GM13976 (cell line): ENCODE data around the gene NAIF1.
"Not testable (repeated sequence)": the region's sequence is repeated elsewhere in the genome, so short reads cannot be mapped to it uniquely, and the experiment has no call there.

Experiments
- DNase-seq: peaks from one replicate; pipeline ENCODE4 v3.0.0; 2012; ENCODE audit warnings: low spot score
- in situ Hi-C: fragments of 300-500 bp; cut with MboI; formaldehyde crosslinking; loops from one replicate; pipeline ENCODE4 v1.12.0; 2022; ENCODE audit warnings: low sequenced_read_pairs, mixed read lengths, inconsistent platforms; ENCODE audit not compliant: unreplicated experiment
- TF ChIP-seq, protein P1 (sequence below): IDR thresholded peaks from 2 replicates; pipeline ENCODE4 v1.5.1; 2012; ENCODE audit warnings: borderline replicate concordance, mild to moderate bottlenecking; ENCODE audit not compliant: insufficient read depth; ENCODE audit errors: extremely low read depth, missing control alignments, control extremely low read depth

The NAIF1 gene

GRCh38 chr9:128047231-128047630 is 19.9 kb downstream of the NAIF1 start:
- no peak for DNase-seq
- TF ChIP-seq, protein P1, sequence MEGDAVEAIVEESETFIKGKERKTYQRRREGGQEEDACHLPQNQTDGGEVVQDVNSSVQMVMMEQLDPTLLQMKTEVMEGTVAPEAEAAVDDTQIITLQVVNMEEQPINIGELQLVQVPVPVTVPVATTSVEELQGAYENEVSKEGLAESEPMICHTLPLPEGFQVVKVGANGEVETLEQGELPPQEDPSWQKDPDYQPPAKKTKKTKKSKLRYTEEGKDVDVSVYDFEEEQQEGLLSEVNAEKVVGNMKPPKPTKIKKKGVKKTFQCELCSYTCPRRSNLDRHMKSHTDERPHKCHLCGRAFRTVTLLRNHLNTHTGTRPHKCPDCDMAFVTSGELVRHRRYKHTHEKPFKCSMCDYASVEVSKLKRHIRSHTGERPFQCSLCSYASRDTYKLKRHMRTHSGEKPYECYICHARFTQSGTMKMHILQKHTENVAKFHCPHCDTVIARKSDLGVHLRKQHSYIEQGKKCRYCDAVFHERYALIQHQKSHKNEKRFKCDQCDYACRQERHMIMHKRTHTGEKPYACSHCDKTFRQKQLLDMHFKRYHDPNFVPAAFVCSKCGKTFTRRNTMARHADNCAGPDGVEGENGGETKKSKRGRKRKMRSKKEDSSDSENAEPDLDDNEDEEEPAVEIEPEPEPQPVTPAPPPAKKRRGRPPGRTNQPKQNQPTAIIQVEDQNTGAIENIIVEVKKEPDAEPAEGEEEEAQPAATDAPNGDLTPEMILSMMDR, result no peak
- in situ Hi-C loops, result loop anchor here (25.0 kb wide), 1 partner anchor 110 kb away; the partner anchor contains the start of genes DPM2 and PIP5KL1

DNA sequence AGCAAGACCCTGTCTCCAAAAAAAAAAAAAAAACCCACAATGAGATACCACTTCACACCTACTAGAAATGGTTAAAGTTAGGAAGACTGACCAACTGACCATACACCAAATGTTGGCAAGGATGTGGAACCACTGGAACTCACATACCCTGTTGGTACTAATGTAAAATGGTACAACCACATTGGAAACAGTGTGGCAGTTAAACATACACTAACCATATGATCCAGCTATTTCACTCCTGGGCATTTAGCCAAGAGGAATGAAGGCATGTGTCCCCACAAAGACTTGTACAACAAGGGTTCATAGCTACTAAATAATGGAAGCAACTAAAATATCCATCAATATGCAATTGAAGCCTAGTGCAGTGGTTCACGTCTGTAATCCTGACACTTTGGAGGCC is 21.3 kb downstream of the NAIF1 start:
- TF ChIP-seq, protein P1, result no peak
- DNase-seq, result no peak
- in situ Hi-C loops, result loop anchor here (25.0 kb wide), 1 partner anchor 109 kb away; the partner anchor contains the start of genes DPM2 and PIP5KL1

DNA sequence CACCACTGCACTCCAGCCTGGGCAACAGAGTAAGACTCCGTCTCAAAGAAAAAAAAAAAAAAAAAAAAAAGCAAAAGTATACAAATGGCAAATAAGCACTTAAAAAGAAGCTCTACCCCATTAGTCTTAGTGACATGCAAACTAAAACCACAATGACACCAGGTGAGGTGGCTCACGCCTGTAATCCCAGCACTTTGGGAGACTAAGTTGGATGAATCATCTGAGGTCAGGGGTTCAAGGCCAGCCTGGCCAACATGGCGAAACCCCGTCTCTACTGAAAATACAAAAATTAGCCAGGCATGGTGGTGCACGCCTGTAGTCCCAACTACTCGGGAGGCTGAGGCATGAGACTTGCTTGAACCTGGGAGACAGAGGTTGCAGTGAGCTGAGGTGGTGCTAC is 21.7 kb downstream of the NAIF1 start:
- in situ Hi-C loops, result loop anchor here (25.0 kb wide), 1 partner anchor 108 kb away; the partner anchor contains the start of genes DPM2 and PIP5KL1
- DNase-seq, result not testable (repeated sequence)

DNA sequence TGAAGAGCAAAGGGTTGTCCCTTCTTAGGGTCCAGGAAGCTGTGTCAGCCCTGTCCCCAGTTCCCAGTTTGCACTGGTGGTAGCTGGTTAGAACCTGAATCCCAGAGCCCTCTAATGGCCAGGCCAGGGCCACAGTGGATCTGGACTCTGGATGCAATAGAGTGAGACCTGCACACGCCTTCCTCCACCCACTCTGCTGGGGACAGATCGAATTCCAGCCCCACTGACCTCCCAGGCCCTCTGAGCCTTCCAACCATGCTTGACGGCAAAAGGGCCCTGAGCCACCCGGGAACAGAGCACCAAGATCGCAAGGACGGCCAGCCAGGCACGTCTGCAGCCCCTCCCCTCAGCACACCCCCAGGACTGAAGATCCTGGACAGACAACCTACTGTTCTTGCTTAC is 23.7 kb downstream of the NAIF1 start:
- in situ Hi-C loops, result loop anchor here (25.0 kb wide), 1 partner anchor 106 kb away; the partner anchor contains the start of genes DPM2 and PIP5KL1
- TF ChIP-seq, protein P1, result no peak
- DNase-seq, result no peak

DNA sequence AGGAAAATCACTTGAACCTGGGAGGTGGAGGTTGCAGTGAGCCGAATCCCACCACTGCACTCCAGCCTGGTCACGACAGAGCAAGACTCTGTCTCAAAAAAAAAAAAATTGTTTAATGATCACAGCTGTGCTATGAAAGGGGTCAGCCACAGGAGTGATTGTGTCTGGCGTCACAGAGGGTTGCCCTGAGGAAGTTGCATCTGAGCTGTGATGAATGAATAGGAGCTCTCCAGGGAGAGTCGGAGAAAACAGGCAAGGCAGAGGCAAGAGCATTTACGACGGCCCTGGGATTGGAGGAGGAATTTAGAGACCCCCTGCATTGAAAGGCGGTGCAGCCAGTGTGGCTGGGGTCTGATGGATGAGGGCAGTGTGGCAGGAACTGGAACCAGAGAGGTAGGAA is 25.1 kb downstream of the NAIF1 start:
- no peak for DNase-seq
- TF ChIP-seq, protein P1, result no peak
- in situ Hi-C loops, result loop anchor here (25.0 kb wide), 1 partner anchor 105 kb away; the partner anchor contains the start of genes DPM2 and PIP5KL1

GRCh38 chr9:128040783-128041182 is 26.3 kb downstream of the NAIF1 start:
- DNase-seq, result not testable (repeated sequence)
- in situ Hi-C loops, result loop anchor here (25.0 kb wide), 1 partner anchor 103 kb away; the partner anchor contains the start of genes DPM2 and PIP5KL1

DNA sequence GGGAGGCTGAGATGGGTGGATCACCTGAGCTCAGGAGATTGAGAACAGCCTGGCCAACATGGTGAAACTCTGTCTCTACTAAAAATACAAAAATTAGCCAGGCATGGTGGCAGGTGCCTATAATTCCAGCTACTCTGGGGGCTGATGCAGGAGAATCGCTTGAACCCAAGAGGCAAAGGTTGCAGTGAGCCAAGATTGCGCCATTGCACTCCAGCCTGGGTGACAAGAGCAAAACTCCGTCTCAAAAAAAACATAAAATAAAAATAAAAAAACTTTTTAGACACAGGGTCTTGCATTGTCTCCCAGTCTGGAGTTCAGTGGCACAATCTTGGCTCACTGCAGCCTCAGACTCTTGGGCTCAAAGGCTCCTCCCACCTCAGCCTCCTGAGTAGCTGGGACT is 30.6 kb downstream of the NAIF1 start:
- in situ Hi-C loops, result loop anchor here (25.0 kb wide), 1 partner anchor 99 kb away; the partner anchor contains the start of genes DPM2 and PIP5KL1
- not testable (repeated sequence) for DNase-seq

- in situ Hi-C loops, result loop anchor here (25.0 kb wide), 1 partner anchor 98 kb away; the partner anchor contains the start of genes DPM2 and PIP5KL1
- DNase-seq, result peak; percentile 82
Measured at GRCh38 chr9:128034821-128035652, 32.1 kb downstream of the NAIF1 start.

More at GRCh38 chr9:128034821-128035652, 32.1 kb downstream of the NAIF1 start:
- TF ChIP-seq, protein P1, result peak; percentile 77
